NB4 (cell line): ENCODE measurements around the gene WDR81.

Source experiments
- MYC ChIP-seq: IDR thresholded peaks from 2 replicates; pipeline ENCODE4 v1.6.1; 2011; ENCODE audit warnings: low read depth, low read length
- POLR2A ChIP-seq: IDR thresholded peaks from 2 replicates; pipeline ENCODE4 v1.6.1; 2011; ENCODE audit warnings: mild to moderate bottlenecking; ENCODE audit not compliant: insufficient read length; ENCODE audit errors: extremely low read depth
- TF ChIP-seq, protein P1 (sequence below): IDR thresholded peaks from one replicate; pipeline ENCODE4 v1.5.1; 2012; ENCODE audit warnings: low read depth, low read length
- TF ChIP-seq, protein P2 (sequence below): IDR thresholded peaks from 2 replicates; pipeline ENCODE4 v1.6.1; 2011; ENCODE audit warnings: low read depth, low read length

- TF ChIP-seq, protein P1, sequence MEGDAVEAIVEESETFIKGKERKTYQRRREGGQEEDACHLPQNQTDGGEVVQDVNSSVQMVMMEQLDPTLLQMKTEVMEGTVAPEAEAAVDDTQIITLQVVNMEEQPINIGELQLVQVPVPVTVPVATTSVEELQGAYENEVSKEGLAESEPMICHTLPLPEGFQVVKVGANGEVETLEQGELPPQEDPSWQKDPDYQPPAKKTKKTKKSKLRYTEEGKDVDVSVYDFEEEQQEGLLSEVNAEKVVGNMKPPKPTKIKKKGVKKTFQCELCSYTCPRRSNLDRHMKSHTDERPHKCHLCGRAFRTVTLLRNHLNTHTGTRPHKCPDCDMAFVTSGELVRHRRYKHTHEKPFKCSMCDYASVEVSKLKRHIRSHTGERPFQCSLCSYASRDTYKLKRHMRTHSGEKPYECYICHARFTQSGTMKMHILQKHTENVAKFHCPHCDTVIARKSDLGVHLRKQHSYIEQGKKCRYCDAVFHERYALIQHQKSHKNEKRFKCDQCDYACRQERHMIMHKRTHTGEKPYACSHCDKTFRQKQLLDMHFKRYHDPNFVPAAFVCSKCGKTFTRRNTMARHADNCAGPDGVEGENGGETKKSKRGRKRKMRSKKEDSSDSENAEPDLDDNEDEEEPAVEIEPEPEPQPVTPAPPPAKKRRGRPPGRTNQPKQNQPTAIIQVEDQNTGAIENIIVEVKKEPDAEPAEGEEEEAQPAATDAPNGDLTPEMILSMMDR: no peak
- TF ChIP-seq MYC (no peak), POLR2A (no peak)
- TF ChIP-seq, protein P2, sequence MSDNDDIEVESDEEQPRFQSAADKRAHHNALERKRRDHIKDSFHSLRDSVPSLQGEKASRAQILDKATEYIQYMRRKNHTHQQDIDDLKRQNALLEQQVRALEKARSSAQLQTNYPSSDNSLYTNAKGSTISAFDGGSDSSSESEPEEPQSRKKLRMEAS: no peak
Measured at GRCh38 chr17:1686086-1686485, 38.4 kb upstream of the WDR81 start.
